IPS-NIHi7 (cell line): ENCODE results near the gene LMO2.
"Not testable (repeated sequence)": the region's sequence is repeated elsewhere in the genome, so short reads cannot be mapped to it uniquely, and the experiment has no call there.

ENCODE experiments used
- DNase-seq: peaks from one replicate; pipeline ENCODE4 v3.0.0; 2012; ENCODE audit warnings: mixed read lengths; ENCODE audit errors: extremely low spot score

Gene LMO2

DNA sequence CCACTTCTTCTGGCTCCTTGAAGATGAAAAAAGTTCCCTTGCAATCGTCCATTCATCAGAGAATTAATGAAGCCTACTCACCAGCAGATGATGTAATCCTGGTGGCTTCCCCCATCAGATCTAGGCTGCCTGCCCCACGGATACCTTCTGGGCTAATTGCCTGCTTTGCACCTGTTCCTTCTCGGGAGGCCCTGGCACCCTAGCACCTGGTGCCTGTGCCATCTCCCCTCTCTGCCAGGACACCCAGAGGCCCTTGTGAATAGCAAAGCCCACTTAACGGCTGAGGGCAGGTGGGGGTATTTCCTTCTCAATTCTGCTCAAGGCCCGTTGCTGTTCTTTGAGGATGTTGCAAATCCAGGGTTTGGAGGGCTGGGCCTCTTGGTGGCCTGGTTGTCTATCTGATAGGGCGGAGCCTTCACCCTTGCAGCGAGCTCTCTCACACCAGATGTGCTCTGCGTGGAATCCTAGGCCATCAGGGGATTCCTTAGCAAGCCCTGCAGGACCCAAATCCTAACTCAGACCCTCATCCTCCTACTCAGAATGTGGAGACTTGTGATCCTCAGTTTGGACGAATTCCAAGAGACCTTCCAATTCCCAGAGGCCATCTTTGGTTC, at the start of gene LMO2:
TSS of gene LMO2 (minus strand) at position 363 of the 614 bp plus-strand sequence. CDS start 22,360 bp downstream, outside the sequence.
- DNase-seq: no peak

DNA sequence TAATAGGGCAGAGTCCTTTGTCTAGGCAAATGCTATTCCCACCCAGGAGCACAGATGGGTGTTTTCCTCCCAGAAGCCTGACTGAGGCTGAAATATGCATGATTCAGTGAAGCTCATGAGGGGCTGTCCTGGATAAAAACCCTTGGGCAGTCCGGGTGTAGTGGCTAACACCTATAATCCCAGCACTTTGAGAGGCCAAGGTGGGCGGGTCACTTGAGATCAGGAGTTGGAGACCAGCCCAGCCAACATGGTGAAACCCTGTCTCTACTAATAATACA, 48.6 kb upstream of the LMO2 start:
- no peak for DNase-seq

DNA sequence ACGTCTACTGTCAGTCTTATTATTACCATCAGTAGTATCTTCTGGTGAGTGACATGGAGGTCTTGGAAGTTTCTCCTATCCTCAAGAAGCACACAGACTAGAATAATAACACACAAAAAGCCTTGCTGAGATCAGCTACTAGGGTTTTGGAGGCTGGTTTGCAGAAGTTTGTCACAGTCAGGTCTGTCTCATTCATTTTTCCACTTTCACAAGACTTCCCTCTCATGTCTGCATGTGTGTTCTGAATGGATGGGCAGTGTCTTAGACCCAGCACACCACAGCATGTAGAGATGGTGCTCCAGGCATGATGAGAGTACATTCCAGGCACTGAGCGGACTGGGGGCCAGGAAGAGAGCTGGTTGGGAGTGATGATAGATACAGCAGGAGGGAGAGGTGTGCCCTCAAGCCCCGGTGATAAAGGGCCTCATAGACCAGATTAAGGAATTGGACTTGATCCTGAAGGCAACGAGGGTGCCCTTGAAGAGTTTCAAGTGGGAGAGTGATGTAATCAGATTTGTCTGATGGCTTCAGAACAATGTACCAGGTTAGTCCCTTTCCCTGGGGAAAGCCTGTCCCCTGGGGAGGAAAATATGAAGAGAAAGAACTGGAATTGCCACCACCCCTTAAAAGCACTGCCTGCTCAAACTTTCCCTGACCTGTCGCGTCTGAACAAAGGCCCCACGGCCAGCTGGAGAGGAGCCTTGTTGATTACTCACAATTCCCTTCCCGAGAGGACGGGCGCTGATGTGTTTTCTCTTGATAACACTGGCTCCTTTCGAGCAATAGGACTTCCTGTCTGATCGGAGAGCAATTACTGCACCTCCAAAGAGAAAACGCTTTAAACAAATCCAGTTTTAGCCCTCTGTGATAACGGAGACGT, 45.1 kb upstream of the LMO2 start:
- DNase-seq: no peak

DNA sequence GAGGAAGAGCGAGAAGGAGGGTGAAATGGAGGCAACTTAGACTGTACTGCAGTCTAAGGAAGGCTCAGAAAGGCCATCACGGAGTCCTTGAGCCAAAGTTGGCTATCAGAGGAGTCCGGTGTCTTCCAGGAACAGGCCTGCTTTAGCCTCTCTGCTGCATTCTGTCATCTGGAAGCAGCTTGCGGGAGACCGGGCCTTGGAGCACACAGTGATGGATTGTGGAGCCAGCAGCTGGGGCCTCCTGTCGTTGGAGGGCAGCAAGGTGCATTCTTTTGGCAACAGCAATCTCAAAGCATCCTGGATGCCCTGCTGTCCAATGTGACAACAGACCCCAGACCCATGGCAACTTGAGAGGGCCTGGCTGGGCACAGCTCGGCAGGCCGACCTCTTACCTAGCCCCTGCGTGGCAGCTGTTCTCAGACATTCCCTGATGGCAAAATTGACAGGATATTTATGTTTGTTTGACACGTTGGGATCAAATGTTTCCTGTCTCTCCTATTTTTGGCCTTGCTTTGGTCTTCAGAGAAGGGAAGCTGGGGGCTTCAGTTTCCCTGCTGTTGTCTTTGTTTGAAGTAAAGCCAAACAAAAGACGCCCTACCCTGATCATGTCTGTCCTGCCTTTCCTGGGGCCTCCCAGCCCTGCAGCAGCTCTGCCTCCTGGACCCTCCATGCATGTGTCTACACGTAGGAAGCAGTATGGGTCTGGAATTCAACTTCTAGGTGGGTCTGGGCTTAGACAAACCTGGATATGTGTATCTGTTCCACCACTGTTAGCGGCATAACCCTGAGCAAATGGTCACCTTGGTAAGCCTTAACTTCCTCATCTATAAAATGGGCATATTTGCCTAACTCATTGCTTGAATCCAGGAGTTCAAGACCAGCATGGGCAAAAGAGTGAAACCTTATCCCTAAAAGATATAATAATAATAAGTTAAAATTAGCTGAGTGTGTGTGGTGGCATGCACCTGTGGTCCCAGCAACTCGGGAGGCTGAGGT, 43.9 kb upstream of the LMO2 start:
- DNase-seq: no peak

DNA sequence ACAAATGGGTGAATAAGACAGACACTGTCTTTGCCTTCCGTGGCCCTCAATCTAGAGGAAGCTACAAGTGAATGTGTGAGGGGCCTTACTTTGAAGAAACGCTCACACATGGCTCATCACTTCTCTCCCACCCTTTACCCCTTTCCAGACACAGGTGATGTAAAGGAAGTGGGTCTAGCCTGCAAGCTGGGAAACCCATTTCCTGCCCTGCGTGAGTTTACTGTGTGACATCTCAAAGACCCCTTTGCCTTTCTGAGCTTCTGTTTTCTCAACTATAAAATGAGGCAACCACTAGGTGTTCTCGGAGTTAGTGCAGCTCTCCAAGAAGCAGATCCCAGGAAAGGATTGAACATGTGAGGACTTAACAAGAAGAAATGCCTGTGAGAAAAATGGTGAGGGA, 43.1 kb upstream of the LMO2 start:
- DNase-seq: no peak

DNA sequence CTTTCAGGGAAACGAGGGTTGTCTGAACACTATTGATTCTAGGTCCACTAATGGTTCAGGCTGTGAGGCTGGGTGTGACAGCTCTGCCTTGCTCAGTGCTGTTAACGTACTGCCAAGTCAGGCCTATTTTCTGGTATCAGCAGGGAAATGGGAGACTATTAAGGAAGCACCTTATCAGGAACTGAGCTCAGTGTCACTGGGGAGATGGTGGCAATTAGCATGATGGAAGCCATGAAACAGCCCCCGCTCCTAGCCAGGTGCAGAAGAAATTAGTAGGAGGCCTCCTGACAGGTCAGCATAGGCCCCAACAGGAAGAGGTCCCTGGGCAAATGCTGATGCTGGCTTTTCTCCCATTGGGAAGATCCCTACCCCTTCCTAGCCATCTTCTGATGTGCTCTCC, 42.6 kb upstream of the LMO2 start:
- DNase-seq: no peak

DNA sequence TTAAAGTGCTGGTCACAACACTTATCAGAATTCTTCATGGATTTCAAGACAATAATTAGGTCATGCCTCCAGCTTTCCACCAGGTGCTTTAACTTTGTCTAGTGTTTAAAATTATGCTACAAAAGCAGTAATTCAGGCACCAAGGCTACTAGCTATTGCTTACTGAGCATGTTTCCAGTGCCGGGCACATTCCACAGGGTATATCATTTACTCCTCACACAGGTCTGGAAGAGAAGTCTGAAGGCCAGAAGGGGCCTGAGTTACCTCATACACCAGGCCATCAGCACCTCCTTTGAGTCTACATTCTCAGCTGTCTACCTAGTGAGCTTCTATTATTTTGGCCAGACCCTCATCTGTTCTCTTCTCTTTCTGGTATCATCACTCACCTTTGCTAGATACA, 41.7 kb upstream of the LMO2 start:
- no peak for DNase-seq

DNA sequence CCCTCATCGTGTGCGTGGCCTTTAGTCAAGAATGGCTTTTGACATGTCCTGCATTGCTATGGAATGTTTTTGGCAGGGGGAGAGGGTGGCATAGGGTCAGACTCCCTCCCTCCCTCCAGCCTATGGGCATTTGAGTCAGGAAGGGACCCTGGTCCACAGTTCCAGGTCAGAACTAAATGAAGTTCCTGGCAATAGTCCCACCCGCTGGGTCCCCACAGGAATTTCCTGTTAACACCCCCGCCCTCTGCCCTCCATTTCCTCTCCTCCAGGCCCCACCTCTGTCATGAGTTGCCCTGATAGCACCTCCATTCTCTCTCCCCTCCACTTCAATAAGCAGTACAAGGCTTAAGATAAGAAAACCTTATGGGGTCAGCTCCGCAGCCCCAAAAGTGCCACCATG, 40.8 kb upstream of the LMO2 start:
- DNase-seq: no peak

DNA sequence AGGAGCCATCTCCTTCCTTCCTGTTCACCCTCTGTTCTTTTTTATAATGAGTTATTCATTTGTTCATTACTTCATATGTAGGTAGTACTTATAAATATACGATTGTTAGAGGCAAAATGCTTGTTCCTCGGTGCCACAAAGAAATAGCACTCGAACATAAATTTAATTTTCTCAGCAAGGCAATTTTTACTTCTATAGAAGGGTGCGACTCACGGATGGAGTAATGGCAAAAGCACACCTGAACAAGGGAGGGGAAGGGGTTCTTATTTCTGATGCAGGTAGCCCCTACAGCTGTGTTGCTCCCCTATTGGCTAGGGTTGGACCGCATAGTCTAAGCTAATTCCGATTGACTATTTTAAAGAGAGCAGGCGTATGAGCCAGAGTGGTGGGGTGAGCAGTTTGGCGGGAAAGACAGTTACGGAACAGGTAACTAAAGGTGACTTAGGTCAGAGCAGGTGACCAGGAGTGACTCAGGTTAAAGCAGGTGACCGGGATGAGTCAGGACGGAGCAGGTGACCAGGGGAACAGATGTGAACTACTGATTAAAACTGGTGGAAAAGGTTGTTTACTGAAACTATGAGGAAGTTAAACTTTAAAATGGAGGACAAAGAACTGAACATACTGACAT, 40.0 kb upstream of the LMO2 start:
- not testable (repeated sequence) for DNase-seq

DNA sequence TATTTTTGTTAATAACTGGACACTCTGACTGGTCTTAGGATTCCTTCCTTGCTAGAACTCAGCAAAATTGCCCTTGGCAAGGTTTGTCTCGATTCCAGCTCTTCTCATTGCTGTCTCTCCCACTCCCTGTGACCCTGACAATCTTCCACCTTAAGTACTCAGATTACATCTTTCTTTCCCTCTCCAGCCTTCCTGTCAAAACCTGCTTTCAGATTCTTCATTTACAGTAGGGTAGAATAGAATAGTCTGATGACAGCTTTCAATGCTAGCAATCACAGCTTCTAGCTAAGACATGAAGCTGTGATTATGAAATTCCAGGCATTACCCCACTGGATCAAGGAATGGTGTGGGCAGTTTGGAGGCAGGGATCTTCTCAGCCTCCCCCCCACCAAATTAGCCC, 39.2 kb upstream of the LMO2 start:
- DNase-seq: no peak

DNA sequence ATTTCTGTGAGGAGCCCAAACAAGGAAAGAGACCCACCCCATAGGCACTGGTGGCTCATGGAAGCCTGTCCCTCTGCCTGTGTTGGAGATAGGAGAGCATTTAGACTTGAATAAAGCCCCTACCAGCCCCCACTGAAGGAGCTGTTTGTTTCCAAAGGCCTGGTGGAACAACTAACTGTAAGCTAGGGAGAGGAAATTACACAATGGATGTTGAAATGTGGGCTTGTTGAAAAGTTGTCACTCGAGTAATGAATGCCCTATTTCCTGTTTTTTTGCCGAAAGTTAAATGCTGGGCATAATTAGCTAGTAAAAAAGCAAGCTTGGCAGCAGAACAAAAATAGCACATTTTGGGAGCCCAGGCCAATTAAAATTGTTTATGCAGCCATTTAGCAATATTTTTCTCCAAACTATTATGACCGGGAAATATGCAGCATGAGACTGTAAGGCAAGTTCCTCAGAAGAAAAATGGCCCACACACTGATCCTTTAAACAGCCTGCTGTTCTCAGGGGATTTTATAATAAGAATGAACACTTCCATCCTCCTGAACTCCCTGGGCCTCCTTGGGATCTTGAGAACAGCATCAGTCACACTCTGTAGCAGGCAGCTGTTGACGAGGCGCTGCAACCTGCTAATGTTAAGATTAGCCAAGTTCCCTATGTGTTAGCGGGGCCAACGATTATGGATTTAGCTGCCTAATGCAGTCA, 38.6 kb upstream of the LMO2 start:
- DNase-seq: no peak

DNA sequence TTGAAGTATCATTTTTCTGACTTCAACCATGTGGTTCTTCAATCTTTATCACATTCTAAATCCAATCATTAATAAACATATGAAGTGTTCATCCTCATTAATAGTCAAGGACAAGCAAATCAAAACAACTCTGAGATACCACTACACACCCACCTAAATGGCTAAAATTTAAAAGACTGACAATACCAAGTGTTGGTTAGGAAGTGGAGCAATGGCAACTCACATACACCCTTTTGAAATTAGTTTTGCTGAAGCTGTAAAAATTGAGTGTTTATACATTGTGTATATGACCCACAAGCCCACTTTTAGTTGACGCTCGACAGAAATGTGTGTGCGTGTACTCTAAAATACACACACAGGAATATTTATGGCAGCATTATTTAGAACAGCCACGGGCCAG, 36.7 kb upstream of the LMO2 start:
- no peak for DNase-seq

DNA sequence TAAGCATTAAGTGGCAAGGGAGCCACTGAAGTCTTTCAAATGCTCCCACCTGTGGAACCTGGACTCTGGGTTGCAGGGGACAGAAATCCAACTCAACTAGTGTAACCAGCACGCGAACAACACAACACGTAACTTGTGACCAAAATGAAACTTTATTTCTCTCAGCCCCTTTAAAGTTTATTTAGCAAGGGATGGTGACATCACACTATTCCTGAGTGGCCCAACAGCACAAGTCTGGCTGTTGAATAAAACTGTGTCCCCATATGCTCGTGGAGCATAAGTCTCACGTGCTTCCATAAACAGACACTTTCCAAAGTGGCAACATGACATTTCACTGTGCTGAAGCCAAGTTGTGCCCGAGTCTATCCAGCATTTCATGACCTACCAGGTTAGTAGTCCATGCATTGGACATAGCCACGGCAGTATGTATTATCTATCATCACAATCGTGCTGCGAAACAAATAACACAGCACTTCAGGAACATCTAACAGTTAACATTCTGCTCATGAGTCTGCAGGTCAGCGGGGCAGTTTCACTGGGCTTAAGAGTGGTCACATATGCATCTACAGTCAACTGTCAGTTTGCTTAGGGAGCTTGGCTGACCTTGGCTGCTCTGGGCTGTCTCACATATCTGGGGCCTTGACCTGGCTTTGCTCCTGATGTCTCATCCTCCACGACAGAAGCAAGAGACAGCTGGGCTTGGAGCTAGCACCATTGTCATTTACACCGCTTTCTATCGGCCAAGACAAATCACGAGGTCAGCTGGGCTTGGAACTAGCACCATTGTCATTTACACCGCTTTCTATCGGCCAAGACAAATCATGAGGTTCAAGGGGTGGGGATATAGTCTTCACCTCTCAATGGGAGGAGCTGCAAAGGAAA, 35.0 kb upstream of the LMO2 start:
- no peak for DNase-seq

DNA sequence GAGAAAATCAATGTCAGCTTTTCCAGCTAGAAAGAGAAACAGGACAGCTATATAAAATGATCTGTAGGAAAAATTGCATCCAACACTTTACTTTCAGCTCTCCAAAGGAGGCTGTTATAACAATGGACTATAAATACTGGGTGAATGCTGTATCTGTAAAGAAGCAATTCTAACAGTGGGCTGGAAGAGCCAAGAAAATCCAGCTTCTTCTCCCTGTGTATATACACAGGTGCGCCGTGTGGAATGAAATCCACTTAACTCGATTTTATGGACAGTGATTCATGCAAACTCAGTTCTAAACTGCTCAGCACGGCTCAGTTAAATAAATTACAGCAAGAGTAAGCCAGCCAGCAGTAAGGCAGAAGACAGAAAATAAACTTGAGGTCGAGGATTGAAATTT, 32.5 kb upstream of the LMO2 start:
- no peak for DNase-seq

DNA sequence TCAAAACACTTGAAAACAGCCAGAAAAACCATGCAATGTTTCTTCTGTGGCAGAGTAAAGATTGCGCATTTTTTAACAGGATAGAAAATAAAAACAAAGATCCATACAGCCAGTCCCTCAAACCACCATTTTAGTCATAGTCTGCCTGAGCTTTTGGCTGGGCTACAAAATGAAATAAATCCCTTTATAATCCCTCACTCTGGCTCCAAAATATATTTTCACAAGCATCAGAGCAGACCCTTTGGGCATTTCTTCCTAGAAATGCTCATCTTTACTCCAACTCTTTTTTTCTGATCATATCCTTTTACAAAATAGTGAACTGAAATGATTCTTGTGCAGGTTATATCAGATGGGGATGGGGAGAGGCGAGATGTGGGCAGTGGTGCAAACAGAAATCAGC, 31.8 kb upstream of the LMO2 start:
- DNase-seq: no peak

DNA sequence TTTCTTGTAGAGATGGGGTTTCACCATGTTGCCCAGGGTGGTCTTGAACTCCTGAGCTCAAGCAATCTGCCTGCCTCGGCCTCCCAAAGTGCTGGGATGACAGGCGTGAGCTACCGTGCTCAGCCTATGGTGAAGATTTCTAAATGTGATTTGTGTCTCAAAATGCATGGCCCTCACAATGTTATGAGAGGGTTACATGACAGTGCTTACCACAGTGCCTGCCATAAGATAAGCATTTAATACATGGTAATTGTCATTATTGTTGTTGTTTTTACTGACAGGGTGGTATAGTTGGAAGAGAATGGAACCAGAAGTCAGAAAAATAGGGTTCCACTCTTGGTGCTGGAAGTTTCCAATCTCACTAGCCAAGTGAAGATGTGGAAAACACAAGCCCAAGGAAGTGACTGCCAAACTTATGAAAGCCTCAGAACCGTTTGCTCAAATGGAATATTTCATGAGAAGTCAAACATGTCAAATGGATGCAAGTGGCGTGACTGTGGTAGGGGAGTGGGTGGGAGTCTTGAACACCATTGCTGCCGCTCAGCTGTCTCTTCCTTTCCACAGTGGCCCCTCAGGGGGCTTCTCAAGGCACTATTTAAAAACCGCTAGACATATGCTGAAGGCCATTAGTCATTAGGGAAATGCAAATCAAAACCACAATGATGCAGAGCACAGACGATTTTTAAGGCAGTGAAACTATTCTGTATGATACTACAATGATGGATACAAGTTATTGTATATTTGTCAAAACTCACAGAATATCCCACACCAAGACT, 29.1 kb upstream of the LMO2 start:
- DNase-seq: no peak

DNA sequence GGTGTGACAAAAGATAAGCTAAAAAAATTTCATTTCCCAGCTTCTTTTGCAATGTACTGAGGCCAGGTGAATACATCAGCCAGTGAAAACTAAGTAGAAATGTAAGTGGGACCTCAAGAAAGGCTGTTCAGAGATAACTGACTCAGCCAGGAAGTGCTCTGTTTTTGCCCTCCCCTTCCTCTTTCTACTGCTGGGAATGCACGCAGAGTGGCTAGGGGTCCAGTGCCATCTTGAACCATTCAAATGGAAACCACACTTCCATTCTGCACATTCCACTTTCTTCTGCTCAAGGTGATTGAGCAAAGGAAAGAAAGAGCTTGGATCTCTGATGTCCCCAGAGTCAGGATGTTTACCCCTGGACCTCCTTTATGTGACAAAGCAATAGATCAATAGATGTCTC, 27.8 kb upstream of the LMO2 start:
- no peak for DNase-seq

DNA sequence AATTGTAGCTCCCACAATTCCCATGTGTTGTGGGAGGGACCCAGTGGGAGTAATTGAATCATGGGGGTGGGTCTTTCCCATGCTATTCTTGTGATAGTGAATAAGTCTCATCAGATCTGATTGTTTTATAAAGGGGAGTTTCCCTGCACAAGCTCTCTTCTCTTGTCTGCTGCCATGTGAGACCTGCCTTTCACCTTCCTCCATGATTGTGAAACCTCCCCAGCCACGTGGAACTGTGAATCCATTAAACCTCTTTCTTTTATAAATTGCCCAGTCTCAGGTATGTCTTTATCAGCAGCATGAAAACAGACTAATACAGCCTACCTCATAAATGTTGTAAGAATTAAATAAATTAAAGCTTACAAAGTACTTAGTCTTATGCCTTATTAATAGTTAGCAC, 25.5 kb upstream of the LMO2 start:
- not testable (repeated sequence) for DNase-seq

DNA sequence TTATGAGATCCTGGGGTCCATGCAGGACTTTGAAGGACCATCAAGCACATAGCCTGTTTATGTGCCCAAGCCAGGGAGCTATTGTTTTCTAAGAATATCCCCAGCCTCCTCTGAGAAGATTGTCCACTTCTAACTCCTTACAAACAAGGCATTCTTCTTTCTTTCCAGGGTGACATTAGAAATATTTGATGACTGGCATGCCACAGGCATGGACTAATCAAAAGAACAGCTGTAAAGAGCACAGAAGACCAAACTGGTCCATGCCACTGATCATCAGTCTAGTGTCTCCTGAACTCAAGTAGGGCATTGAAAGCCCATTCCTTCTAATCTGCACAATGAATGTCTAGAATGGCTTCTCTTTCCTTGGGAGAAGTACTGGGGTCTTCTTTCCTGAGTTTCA, 24.9 kb upstream of the LMO2 start:
- DNase-seq: no peak

DNA sequence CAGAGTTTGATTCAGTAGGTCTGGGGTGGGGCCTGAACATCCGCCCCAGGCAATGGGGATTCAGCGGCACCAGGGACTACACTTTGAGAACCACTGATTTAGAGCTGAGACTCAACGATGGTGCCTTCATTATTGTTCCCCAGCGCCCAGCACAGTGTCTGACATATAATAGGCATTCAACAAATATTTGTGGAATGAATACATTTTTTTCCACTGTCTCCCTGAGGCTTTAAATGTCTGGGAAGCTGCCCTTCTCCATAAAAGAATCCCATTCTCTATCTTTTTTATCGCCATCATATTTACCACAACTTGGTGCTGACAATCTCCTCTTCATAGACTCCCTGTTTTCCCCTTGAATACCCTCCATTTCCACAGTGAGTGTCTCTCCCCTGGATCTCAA, 23.6 kb upstream of the LMO2 start:
- DNase-seq: no peak
